H1 (cell line): ENCODE measurements around the gene IGLL5. TPM values are rescaled to one million over a fixed set of nuclear protein-coding genes. Genes with fewer than 3 reads are reported as not detected.

Experiments used
- CTCF ChIA-PET: fragments of 300-600 bp; sonication (Branson Sonifier 250); formaldehyde crosslinking; loops from one replicate; lab custom pipeline; 2021; ENCODE audit not compliant: partially characterized antibody; lab: Charles Lee
- POLR2A ChIA-PET: fragments of 300-600 bp; sonication (Branson Sonifier 250); formaldehyde crosslinking; loops from one replicate; lab custom pipeline; 2021; ENCODE audit warnings: inconsistent platforms; ENCODE audit not compliant: partially characterized antibody; lab: Charles Lee
- DNase-seq, 2 experiments: peaks; one replicate each; pipeline versions ENCODE4 v3.0.0 to v3.0.0-alpha.2; 2010 to 2022; ENCODE audit warnings: low spot score in 2 of 2, low read depth in 1 of 2, mixed read lengths in 1 of 2
- FAIRE-seq: peaks from 2 replicates; lab custom pipeline; 2011; peaks lifted over from hg19 to GRCh38; lab: Jason Lieb, UNC
- H2AFZ ChIP-seq: 2 replicates; pipeline ENCODE4 v1.8.1; 2012; ENCODE audit warnings: low read length, inconsistent platforms
- H2AK5ac ChIP-seq: 2 replicates; pipeline ENCODE4 v1.6.1; 2013; ENCODE audit warnings: low read depth, low read length
- H2BK120ac ChIP-seq: replicated peaks from 2 replicates; pipeline ENCODE3; 2013; ENCODE audit warnings: low read depth, low read length, inconsistent platforms
- H2BK12ac ChIP-seq: 2 replicates; pipeline ENCODE4 v1.6.1; 2013; ENCODE audit warnings: low read depth, low read length
- H2BK15ac ChIP-seq: 2 replicates; pipeline ENCODE4 v1.6.1; 2013; ENCODE audit warnings: low read length
- H2BK20ac ChIP-seq: 2 replicates; pipeline ENCODE4 v1.6.1; 2013; ENCODE audit warnings: low read length
- H2BK5ac ChIP-seq: 2 replicates; pipeline ENCODE4 v1.6.1; 2013; ENCODE audit warnings: low read depth, low read length
- H3K14ac ChIP-seq: 2 replicates; pipeline ENCODE4 v1.6.1; 2013; ENCODE audit warnings: inconsistent platforms; ENCODE audit not compliant: insufficient read length
- H3K18ac ChIP-seq: 2 replicates; pipeline ENCODE4 v1.6.1; 2013; ENCODE audit warnings: low read length; ENCODE audit errors: extremely low read depth
- H3K23ac ChIP-seq: 2 replicates; pipeline ENCODE4 v1.6.1; 2013; ENCODE audit warnings: inconsistent platforms; ENCODE audit not compliant: insufficient read length
- H3K23me2 ChIP-seq: 2 replicates; pipeline ENCODE4 v1.6.1; 2013; ENCODE audit warnings: low read depth, low read length
- H3K27ac ChIP-seq: 2 replicates; pipeline ENCODE4 v1.6.1; 2011; ENCODE audit warnings: low read depth, low read length, inconsistent platforms
- H3K27me3 ChIP-seq, 4 experiments: replicated peaks in 1 of 4; 1 replicate in 1 of 4; 2 replicates in 3 of 4; pipeline versions ENCODE4 v1.6.1 to v1.8.1; 2011 to 2013; ENCODE audit warnings: low read length in 3 of 4, mild to moderate bottlenecking in 3 of 4, inconsistent platforms in 2 of 4, mixed read lengths in 2 of 4, moderate library complexity in 1 of 4; ENCODE audit not compliant: control insufficient read depth in 3 of 4, insufficient read depth in 3 of 4; ENCODE audit errors: extremely low read depth in 1 of 4
- H3K36me3 ChIP-seq, 4 experiments: 2 replicates each; pipeline versions ENCODE4 v1.6.1 to v1.8.1; 2011 to 2013; ENCODE audit warnings: mild to moderate bottlenecking in 4 of 4, low read length in 3 of 4, moderate library complexity in 2 of 4, control low read depth in 1 of 4, inconsistent platforms in 1 of 4; ENCODE audit not compliant: insufficient read depth in 4 of 4, control insufficient read depth in 2 of 4
- H3K4ac ChIP-seq: replicated peaks from 2 replicates; pipeline ENCODE3; 2013; ENCODE audit warnings: low read length, low read depth, mixed read lengths, inconsistent platforms; ENCODE audit not compliant: insufficient read length
- H3K4me1 ChIP-seq, 4 experiments: replicated peaks in 1 of 4; 1 replicate in 1 of 4; 2 replicates in 3 of 4; pipeline versions ENCODE4 v1.6.1 to v1.8.1; 2011 to 2013; ENCODE audit warnings: low read length in 3 of 4, inconsistent platforms in 2 of 4, mixed read lengths in 1 of 4; ENCODE audit not compliant: insufficient read depth in 4 of 4, control insufficient read depth in 3 of 4
- H3K4me2 ChIP-seq, 2 experiments: 2 replicates each; pipeline versions ENCODE4 v1.6.1 to v1.8.1; 2011 to 2013; ENCODE audit warnings: low read depth in 2 of 2, low read length in 2 of 2, control low read depth in 1 of 2, inconsistent platforms in 1 of 2, mild to moderate bottlenecking in 1 of 2; ENCODE audit not compliant: insufficient read depth in 1 of 2
- H3K4me3 ChIP-seq, 4 experiments: fragments of 200-600, 300-600 bp in 1 of 4; sonication (generic), shearing (Covaris generic), sonication (Bioruptor Twin) in 1 of 4; 2 replicates each; pipeline versions ENCODE4 v1.5.1 to v1.8.1; 2011 to 2016; ENCODE audit warnings: low read length in 4 of 4, low read depth in 3 of 4, control low read depth in 2 of 4, inconsistent platforms in 2 of 4, mild to moderate bottlenecking in 2 of 4, mixed read lengths in 1 of 4, moderate library complexity in 1 of 4; ENCODE audit not compliant: insufficient read depth in 2 of 4; ENCODE audit errors: extremely low read depth in 1 of 4
- H3K56ac ChIP-seq: replicated peaks from 2 replicates; pipeline ENCODE3; 2013; ENCODE audit warnings: low read depth, mild to moderate bottlenecking, mixed read lengths, low read length, inconsistent platforms; ENCODE audit not compliant: insufficient read length
- H3K79me1 ChIP-seq: 2 replicates; pipeline ENCODE4 v1.6.1; 2013; ENCODE audit warnings: low read depth, low read length, control low read depth
- H3K79me2 ChIP-seq, 2 experiments: 2 replicates each; pipeline versions ENCODE4 v1.6.1 to v1.8.1; 2012 to 2013; ENCODE audit warnings: low read length in 2 of 2, mild to moderate bottlenecking in 2 of 2, inconsistent platforms in 1 of 2; ENCODE audit not compliant: insufficient read depth in 2 of 2, control insufficient read depth in 1 of 2
- H3K9ac ChIP-seq, 4 experiments: replicated peaks in 1 of 4; 1 replicate in 1 of 4; 2 replicates in 3 of 4; pipeline versions ENCODE4 v1.6.1 to v1.8.1; 2011 to 2013; ENCODE audit warnings: low read depth in 3 of 4, low read length in 3 of 4, control low read depth in 2 of 4, mild to moderate bottlenecking in 2 of 4, moderate library complexity in 2 of 4, inconsistent platforms in 1 of 4; ENCODE audit errors: extremely low read depth in 1 of 4
- H3K9me3 ChIP-seq, 2 experiments: 2 replicates each; pipeline versions ENCODE4 v1.6.1 to v1.8.1; 2012 to 2013; ENCODE audit warnings: mild to moderate bottlenecking in 2 of 2, moderate library complexity in 2 of 2, control low read depth in 1 of 2, inconsistent platforms in 1 of 2, low read depth in 1 of 2, low read length in 1 of 2, mixed read lengths in 1 of 2; ENCODE audit not compliant: insufficient read depth in 2 of 2
- H4K20me1 ChIP-seq, 2 experiments: replicated peaks in 1 of 2; 2 replicates each; pipeline versions ENCODE3 to v1.8.1; 2011 to 2013; ENCODE audit warnings: inconsistent platforms in 2 of 2, low read length in 2 of 2, mild to moderate bottlenecking in 1 of 2; ENCODE audit not compliant: insufficient read depth in 2 of 2, control insufficient read depth in 1 of 2
- H4K5ac ChIP-seq: 2 replicates; pipeline ENCODE4 v1.6.1; 2013; ENCODE audit warnings: low read length, low read depth, mixed read lengths, inconsistent platforms; ENCODE audit not compliant: insufficient read length
- H4K8ac ChIP-seq: 2 replicates; pipeline ENCODE4 v1.8.0; 2013; ENCODE audit warnings: mild to moderate bottlenecking, moderate library complexity, low read length, inconsistent platforms; ENCODE audit not compliant: insufficient read depth; ENCODE audit errors: extremely low read depth
- H4K91ac ChIP-seq: replicated peaks from 2 replicates; pipeline ENCODE3; 2013; ENCODE audit warnings: low read length, mixed read lengths, inconsistent platforms; ENCODE audit not compliant: insufficient read length
- ATF2 ChIP-seq: IDR thresholded peaks from 2 replicates; pipeline ENCODE4 v1.6.1; 2012; ENCODE audit warnings: low read length, inconsistent platforms
- BRCA1 ChIP-seq: IDR thresholded peaks from 2 replicates; pipeline ENCODE4 v1.6.1; 2012; ENCODE audit warnings: low read depth, low read length, improper control_type of control experiment
- CEBPB ChIP-seq: IDR thresholded peaks from 2 replicates; pipeline ENCODE4 v1.6.1; 2012; ENCODE audit warnings: low read depth, low read length
- GTF2F1 ChIP-seq: IDR thresholded peaks from 2 replicates; pipeline ENCODE4 v1.6.1; 2012; ENCODE audit warnings: low read depth, low read length, improper control_type of control experiment, borderline replicate concordance
- KDM1A ChIP-seq: fragments of 200-600, 300-600 bp; sonication (generic); IDR thresholded peaks from 2 replicates; pipeline ENCODE4 v1.7.1; 2016; ENCODE audit warnings: mild to moderate bottlenecking, low read length, borderline replicate concordance
- POLR2A ChIP-seq, 2 experiments: IDR thresholded peaks; 1 replicate in 1 of 2; 2 replicates in 1 of 2; pipeline ENCODE4 v1.6.1; 2011; ENCODE audit warnings: low read depth in 2 of 2, low read length in 2 of 2, mild to moderate bottlenecking in 2 of 2; ENCODE audit errors: control extremely low read depth in 1 of 2
- SAP30 ChIP-seq: fragments of 300-600 bp; sonication (generic); IDR thresholded peaks from 2 replicates; pipeline ENCODE4 v1.7.1; 2012; ENCODE audit warnings: low read length, moderate library complexity, mild to moderate bottlenecking, inconsistent platforms; ENCODE audit not compliant: insufficient read depth, insufficient replicate concordance
- SIN3A ChIP-seq, 2 experiments: IDR thresholded peaks in 1 of 2; conservative IDR thresholded peaks in 1 of 2; 2 replicates each; pipeline ENCODE4 v1.6.1; 2011 to 2012; ENCODE audit warnings: low read length in 2 of 2, improper control_type of control experiment in 1 of 2, low read depth in 1 of 2, mild to moderate bottlenecking in 1 of 2
- SUZ12 ChIP-seq: fragments of 200-600 bp; sonication (generic); IDR thresholded peaks from 2 replicates; pipeline ENCODE4 v1.6.1; 2012; ENCODE audit warnings: mild to moderate bottlenecking, inconsistent platforms, low read length, moderate library complexity, mixed read lengths
- TBP ChIP-seq: IDR thresholded peaks from 2 replicates; pipeline ENCODE4 v1.6.1; 2011; ENCODE audit warnings: low read depth, low read length, improper control_type of control experiment
- WGBS, 2 experiments: shearing (Covaris generic) in 1 of 2; methylation state at CpG; one replicate each; pipeline versions ENCODE4 v1.1.6 to v1.1.7; 2013 to 2015; ENCODE audit warnings: low lambda C conversion rate in 2 of 2, mixed read lengths in 2 of 2, inconsistent platforms in 1 of 2, low coverage in 1 of 2, missing lambda C conversion rate in 1 of 2; ENCODE audit not compliant: insufficient replicate concordance in 2 of 2, insufficient coverage in 1 of 2, insufficient read length in 1 of 2; ENCODE audit errors: extremely low coverage in 1 of 2, missing lambda C conversion rate in 1 of 2; 5-methylcytosine and 5-hydroxymethylcytosine counted together
- polyA plus RNA-seq, 7 experiments: library from polyadenylated mRNA; depleted of rRNA in 3 of 7; stranded (reverse) in 5 of 7; unstranded in 2 of 7; fragments of >200 nt in 5 of 7; fragments of 200-250 nt in 2 of 7; gene quantifications; 1 replicate in 5 of 7; 2 replicates in 1 of 7; 4 replicates in 1 of 7; pipeline versions ENCODE4 v1.2.1 to v1.2.3, GENCODE V29; 2011 to 2013; ENCODE audit warnings: missing spikeins in 2 of 7, mixed read lengths in 2 of 7
- total RNA-seq: library from RNA; stranded (reverse); fragmentation: NEBNext Ultra II Directional; extraction: Animal tissue kit (Norgen Biotek cat#: 25700); gene quantifications from 2 replicates; pipeline ENCODE4 v1.2.1, GENCODE V29; 2021

IGLL5 gene
- total and polyA plus RNA-seq, 2 of the 8 experiments (the other 6 are each of a cell fraction or from before 2014, with no cell fraction given) = not detected

GRCh38 chr22:22884888-22885840, 2.5 kb upstream of the IGLL5 start:
- Histone ChIP-seq H3K4me2 (no peak overlapping the region), H2BK15ac (no peak overlapping the region), H3K4ac (no peak overlapping the region), H3K36me3 (no peaks in the 10 kb centered on the region), H3K79me2 (no peaks in the 10 kb centered on the region), H3K4me1 (no peaks in the 10 kb centered on the region), H3K9ac (no peak overlapping the region), H2AFZ (no peak overlapping the region), H4K20me1 (no peaks in the 10 kb centered on the region), H3K56ac (no peak overlapping the region), H2BK5ac (no peak overlapping the region), H2BK12ac (no peak overlapping the region), H3K23ac (no peak overlapping the region), H4K8ac (no peak overlapping the region), H3K9me3 (peaks cover 23 to 68% of the 10 kb centered on the region in 2 experiments), H2BK120ac (no peak overlapping the region), H3K27ac (no peak overlapping the region), H2BK20ac (no peak overlapping the region), H4K91ac (no peak overlapping the region), H3K18ac (no peak overlapping the region), H3K14ac (no peak overlapping the region), H3K79me1 (no peaks in the 10 kb centered on the region; the same call in 1 of the 2 replicates), H3K4me3 (no peak overlapping the region), H4K5ac (no peak overlapping the region), H3K27me3 (peaks cover 5 to 17% (median 12%) of the 10 kb centered on the region in 4 experiments), H3K23me2 (no peaks in the 10 kb centered on the region), H2AK5ac (no peak overlapping the region)
- DNase-seq (no peak), FAIRE-seq (no peak)
- POLR2A ChIA-PET = no interaction called here
- CTCF ChIA-PET = interaction anchor here (0.6 to 1.6 kb wide), 5 partner anchors 10 to 74 kb away, joined by 3 to 5 read pairs (median 3); no protein-coding TSS in a partner anchor
- 81% methylated on average over 9 of the region's 9 CpGs; no CpG with 5 or more reads in 1 of the 2 experiments for WGBS, 2 experiments
- no peak for TF ChIP-seq ATF2
- no peak for TF ChIP-seq TBP
- TF ChIP-seq GTF2F1 = no peak
- no peak for TF ChIP-seq KDM1A
- no peak for TF ChIP-seq SUZ12
- no peak for TF ChIP-seq SAP30
- TF ChIP-seq SIN3A (conservative IDR thresholded peaks at IDR 0.05 in 1 of 2, IDR thresholded peaks at IDR 0.05 in 1 of 2; ENCODE audit: low read depth in 1 of 2, low read length in 2 of 2) = no peak
- TF ChIP-seq BRCA1 = no peak
- TF ChIP-seq POLR2A (IDR thresholded peaks at IDR 0.05; ENCODE audit: control extremely low read depth in 1 of 2, low read depth in 2 of 2, low read length in 2 of 2) = no peak
- TF ChIP-seq CEBPB = no peak
